Transverse colon (tissue), 4 donors: ENCODE results near the gene AGTPBP1. TPM values are rescaled to one million over a fixed set of nuclear protein-coding genes. Genes with fewer than 3 reads are reported as not detected.

Experiments
- DNase-seq: peaks from one replicate; pipeline ENCODE4 v3.0.0-alpha.2; 2019
- H3K27ac ChIP-seq, 4 donors: fragments of 200-600 bp; sonication (generic); 2 replicates each; pipeline ENCODE4 v1.5.1; 2016 to 2018; ENCODE audit warnings: inconsistent platforms in 4 of 4
- H3K27me3 ChIP-seq: fragments of 200-600 bp; sonication (generic); 2 replicates; pipeline ENCODE4 v1.5.1; 2017; ENCODE audit warnings: inconsistent platforms
- H3K36me3 ChIP-seq, 4 donors: fragments of 200-600 bp; sonication (generic); 2 replicates each; pipeline ENCODE4 v1.5.1; 2017 to 2019; ENCODE audit warnings: inconsistent platforms in 4 of 4
- H3K4me1 ChIP-seq, 4 donors: fragments of 200-600 bp; sonication (generic); 2 replicates each; pipeline ENCODE4 v1.5.1; 2017 to 2020; ENCODE audit warnings: inconsistent platforms in 4 of 4
- H3K4me3 ChIP-seq, 4 donors: fragments of 200-600 bp; sonication (generic); 1 replicate in 1 of 4; 2 replicates in 3 of 4; pipeline versions ENCODE4 v1.5.1 to v1.6.1; 2017 to 2019; ENCODE audit warnings: inconsistent platforms in 4 of 4
- H3K9me3 ChIP-seq, 2 donors: fragments of 200-600 bp; sonication (generic); 2 replicates each; pipeline ENCODE4 v1.5.1; 2017 to 2019; ENCODE audit warnings: inconsistent platforms in 2 of 2
- CTCF ChIP-seq, 5 experiments: fragments of 200-600 bp in 3 of 5; fragments of 450-650 bp in 2 of 5; sonication (generic) in 3 of 5; IDR thresholded peaks; 1 replicate in 2 of 5; 2 replicates in 3 of 5; pipeline ENCODE4 v1.5.1; 2016 to 2017; ENCODE audit warnings: antibody characterized with exemption in 5 of 5, inconsistent platforms in 3 of 5, mild to moderate bottlenecking in 2 of 5, moderate library complexity in 1 of 5
- EP300 ChIP-seq: sonication (generic); formaldehyde crosslinking; IDR thresholded peaks from one replicate; pipeline ENCODE4 v1.6.1; 2017; ENCODE audit warnings: antibody characterized with exemption, low read depth
- POLR2A ChIP-seq: fragments of 450-650 bp; IDR thresholded peaks from one replicate; pipeline ENCODE4 v1.6.1; 2016; ENCODE audit warnings: antibody characterized with exemption, mild to moderate bottlenecking, moderate library complexity
- POLR2AphosphoS5 ChIP-seq, 3 donors: sonication (generic); formaldehyde crosslinking; IDR thresholded peaks; one replicate each; pipeline ENCODE4 v1.6.1; 2016; ENCODE audit warnings: antibody characterized with exemption in 3 of 3
- WGBS, 2 donors: methylation state at CpG; one replicate each; pipeline ENCODE4 v1.1.5; 2018; ENCODE audit warnings: low coverage in 1 of 2; 5-methylcytosine and 5-hydroxymethylcytosine counted together
- in situ Hi-C, 4 donors: fragments of 200-750 bp; cut with MboI; loops; one replicate each; pipeline versions ENCODE4 v1.15.0 to v1.15.1; 2017; ENCODE audit warnings: low sequenced_read_pairs in 3 of 4, low pct_ligation_motif_present in 1 of 4, low pct_unique_long_range_greater_than_20kb in 1 of 4
- intact Hi-C: fragments of 100-400 bp; cut with DNase I; formaldehyde crosslinking; loops from one replicate; pipeline ENCODE4 v1.15.1; 2023; ENCODE audit warnings: low total_unique reads
- total RNA-seq, 4 donors: library from RNA; depleted of rRNA; stranded (reverse); fragments of >200 nt; gene quantifications; one replicate each; pipeline ENCODE4 v1.1.0, GENCODE V29; 2016

AGTPBP1 gene
- total RNA-seq, 4 donors from 2014 or later, result 4.1 to 21.0 (median 15.4) TPM

- WGBS, 2 donors, result 83 to 90% methylated on average over 1 of the region's 1 CpG
- Histone ChIP-seq H3K27me3 (no peaks in the 10 kb centered on the region), H3K9me3 (no peaks in the 10 kb centered on the region), H3K36me3 (no peaks in the 10 kb centered on the region), H3K4me1 (peaks cover 0 to 3% (median 0%) of the 10 kb centered on the region in 4 donors), H3K27ac (no peak overlapping the region), H3K4me3 (no peak overlapping the region)
- in situ Hi-C loops (loop anchor here in 2 of 4 donors (10.0 to 25.0 kb wide), 2 partner anchors 919 to 1211 kb away; no protein-coding TSS in a partner anchor), intact Hi-C loops (no loop called here)
- TF ChIP-seq CTCF (IDR thresholded peaks at IDR 0.05) (no peak), POLR2AphosphoS5 (IDR thresholded peaks at IDR 0.05) (no peak), POLR2A (no peak), EP300 (no peak)
- DNase-seq, result no peak
Measured at GRCh38 chr9:85605905-85606304, 135.8 kb downstream of the AGTPBP1 start.

GRCh38 chr9:85603936-85604335, 137.8 kb downstream of the AGTPBP1 start:
- intact Hi-C loops (no loop called here), in situ Hi-C loops (loop anchor here in 2 of 4 donors (10.0 to 25.0 kb wide), 2 partner anchors 917 to 1209 kb away; no protein-coding TSS in a partner anchor)
- H3K9me3 ChIP-seq, result no peaks in the 10 kb centered on the region
- DNase-seq, result no peak
- 86 to 96% methylated on average over 1 to 2 of the region's 3 CpGs for WGBS, 2 donors
- H3K27me3 ChIP-seq, result no peaks in the 10 kb centered on the region
- H3K36me3 ChIP-seq, result no peaks in the 10 kb centered on the region
- H3K4me1 ChIP-seq, result no peaks in the 10 kb centered on the region
- no peak for TF ChIP-seq POLR2AphosphoS5 (IDR thresholded peaks at IDR 0.05)
- no peak for TF ChIP-seq CTCF (IDR thresholded peaks at IDR 0.05)
- no peak for TF ChIP-seq POLR2A
- H3K4me3 ChIP-seq, result no peak overlapping the region
- no peak overlapping the region for H3K27ac ChIP-seq

DNA sequence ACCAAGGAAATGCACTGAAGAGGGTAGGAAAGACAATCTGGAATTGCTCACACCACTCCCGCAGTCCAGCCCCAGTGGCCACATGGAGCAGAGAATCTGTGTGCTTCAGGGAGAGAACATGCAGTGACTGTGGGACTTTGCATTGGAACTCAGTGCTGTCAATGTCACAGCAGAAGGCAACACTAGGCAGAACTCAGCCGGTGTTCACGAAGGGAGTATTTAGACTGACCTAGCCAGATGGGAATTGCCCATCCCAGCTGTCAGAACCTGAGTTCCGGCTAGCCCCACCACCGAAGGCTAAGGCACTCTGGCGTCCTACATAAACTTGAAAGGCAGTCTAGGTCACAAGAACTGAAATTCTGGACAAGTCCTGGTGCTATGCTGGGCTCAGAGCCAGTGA, 139.0 kb downstream of the AGTPBP1 start:
- Histone ChIP-seq H3K27me3 (no peaks in the 10 kb centered on the region), H3K27ac (no peak overlapping the region), H3K36me3 (no peaks in the 10 kb centered on the region), H3K4me3 (no peak overlapping the region), H3K4me1 (no peaks in the 10 kb centered on the region), H3K9me3 (no peaks in the 10 kb centered on the region)
- no peak for TF ChIP-seq CTCF (IDR thresholded peaks at IDR 0.05)
- TF ChIP-seq POLR2AphosphoS5 (IDR thresholded peaks at IDR 0.05), result no peak
- TF ChIP-seq POLR2A, result no peak
- TF ChIP-seq EP300, result no peak
- in situ Hi-C loops (loop anchor here in 2 of 4 donors (10.0 to 25.0 kb wide), 2 partner anchors 915 to 1208 kb away; no protein-coding TSS in a partner anchor), intact Hi-C loops (no loop called here)
- 95 to 100% methylated on average over 1 to 6 of the region's 6 CpGs for WGBS, 2 donors
- no peak for DNase-seq

DNA sequence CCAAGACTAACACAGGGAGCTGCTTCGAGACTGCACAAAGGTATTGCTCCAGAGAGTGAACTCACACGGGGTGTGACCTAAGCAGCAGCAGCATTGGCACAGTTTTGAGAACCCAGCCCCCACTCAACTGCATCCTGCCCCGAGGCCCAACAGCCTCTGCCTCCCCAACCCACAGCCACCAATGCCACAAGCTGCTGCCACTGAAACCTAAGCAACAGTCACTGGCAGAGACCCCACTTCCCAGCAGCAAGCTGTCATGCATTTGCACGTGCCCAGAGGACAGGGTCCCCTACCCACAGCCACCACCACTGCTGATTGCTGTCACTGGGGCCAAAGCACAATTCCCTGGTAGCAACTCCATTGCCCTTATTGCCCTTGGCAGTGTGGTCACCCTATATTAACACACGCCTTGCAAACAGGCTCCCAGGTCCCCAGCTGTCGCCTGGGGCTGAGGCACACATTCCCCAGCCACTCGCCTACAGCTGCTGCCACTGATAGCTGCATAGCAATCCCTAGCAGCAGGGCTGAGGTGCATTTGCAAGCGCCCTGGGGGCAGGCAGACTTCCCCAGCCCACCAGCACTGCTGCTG, 141.0 kb downstream of the AGTPBP1 start:
- no peaks in the 10 kb centered on the region for H3K9me3 ChIP-seq
- in situ Hi-C loops, result loop anchor here in 2 of 4 donors (10.0 to 25.0 kb wide), 2 partner anchors 913 to 1206 kb away; no protein-coding TSS in a partner anchor
- no peak overlapping the region for H3K27ac ChIP-seq
- H3K4me1 ChIP-seq, result no peaks in the 10 kb centered on the region
- TF ChIP-seq POLR2A (no peak), EP300 (no peak), CTCF (IDR thresholded peaks at IDR 0.05) (no peak), POLR2AphosphoS5 (IDR thresholded peaks at IDR 0.05) (no peak)
- no peaks in the 10 kb centered on the region for H3K27me3 ChIP-seq
- 87% methylated on average over 8 of the region's 8 CpGs; no CpG with 5 or more reads in 1 of the 2 donors for WGBS, 2 donors
- no peak for DNase-seq
- intact Hi-C loops, result no loop called here
- no peaks in the 10 kb centered on the region for H3K36me3 ChIP-seq
- no peak overlapping the region for H3K4me3 ChIP-seq
